HG03159 (cell line): ENCODE measurements around the gene SEL1L3.
"Not testable (repeated sequence)": the region's sequence is repeated elsewhere in the genome, so short reads cannot be mapped to it uniquely, and the experiment has no call there.

Experiments
- ATAC-seq: cut with Tn5 transposase; IDR thresholded peaks from one replicate; pipeline ENCODE4 v1.9.1; 2021; ENCODE audit warnings: mild to moderate bottlenecking, moderate library complexity; ENCODE audit not compliant: unreplicated experiment

The SEL1L3 gene

GRCh38 chr4:25862411-25863346 is at the start of gene SEL1L3:
SEL1L3 (minus strand) TSS chr4:25862988; CDS start chr4:25862836, 152 bp downstream.
- no peak for ATAC-seq

- ATAC-seq: no peak
Measured at GRCh38 chr4:25911356-25911755, 48.6 kb upstream of the SEL1L3 start.

GRCh38 chr4:25908491-25908901 is 45.7 kb upstream of the SEL1L3 start:
- no peak for ATAC-seq

- ATAC-seq: not testable (repeated sequence)
Measured at GRCh38 chr4:25906113-25906512, 43.3 kb upstream of the SEL1L3 start.

- ATAC-seq: no peak
Measured at GRCh38 chr4:25905371-25905770, 42.6 kb upstream of the SEL1L3 start.

GRCh38 chr4:25904748-25905082 is 41.9 kb upstream of the SEL1L3 start:
- peak; percentile 52 for ATAC-seq

- ATAC-seq: peak; percentile 59
Measured at GRCh38 chr4:25903900-25904747, 41.3 kb upstream of the SEL1L3 start.

- no peak for ATAC-seq
Measured at GRCh38 chr4:25901030-25901430, 38.2 kb upstream of the SEL1L3 start.

- ATAC-seq: no peak
Measured at GRCh38 chr4:25900310-25900709, 37.5 kb upstream of the SEL1L3 start.

GRCh38 chr4:25896776-25897539 is 34.2 kb upstream of the SEL1L3 start:
- ATAC-seq: no peak

- no peak for ATAC-seq
Measured at GRCh38 chr4:25892796-25893195, 30.0 kb upstream of the SEL1L3 start.

- no peak for ATAC-seq
Measured at GRCh38 chr4:25890571-25891485, 28.0 kb upstream of the SEL1L3 start.

GRCh38 chr4:25889589-25890503 is 27.1 kb upstream of the SEL1L3 start:
- ATAC-seq: no peak

- ATAC-seq: no peak
Measured at GRCh38 chr4:25888781-25889180, 26.0 kb upstream of the SEL1L3 start.

- peak; percentile 40 for ATAC-seq
Measured at GRCh38 chr4:25884031-25884782, 21.4 kb upstream of the SEL1L3 start.

- no peak for ATAC-seq
Measured at GRCh38 chr4:25883565-25883964, 20.8 kb upstream of the SEL1L3 start.

GRCh38 chr4:25882226-25882625 is 19.4 kb upstream of the SEL1L3 start:
- ATAC-seq: no peak

GRCh38 chr4:25881193-25881592 is 18.4 kb upstream of the SEL1L3 start:
- ATAC-seq: no peak
